A549 treated with Hydrocortisone at 1 μM for 4 hours (cell line): Measurements from ENCODE around the gene CHRM2. TPM values are rescaled to one million over a fixed set of nuclear protein-coding genes. Genes with fewer than 3 reads are reported as not detected.

Experiments
- total RNA-seq: library from RNA; stranded (reverse); fragments of 200-300 nt; extraction: Qiagen RNA extraction; gene quantifications from 5 replicates; pipeline ENCODE4 v1.2.3, GENCODE V29; 2022

CHRM2 gene
- total RNA-seq, result not detected in 5 replicates

GRCh38 chr7:136868496-136869000 is at the start of gene CHRM2:
TSS of gene CHRM2 (plus strand) at chr7:136868652. CDS start at chr7:137014866, 146,214 bp downstream.

